Measurements from ENCODE around the gene ZNF799.
"Not testable (repeated sequence)": the region's sequence is repeated elsewhere in the genome, so short reads cannot be mapped to it uniquely, and the experiment has no call there.

ZNF799 gene

GRCh38 chr19:12365236-12366162 lies 35.6 kb downstream of the ZNF799 start, which contains the start of gene ZNF442:
TSS of gene ZNF442 (minus strand) at chr19:12365683. CDS start at chr19:12363631, 2,052 bp downstream.
- H3K4me3 ChIP-seq (replicated peaks; ENCODE audit: low read depth, low read length) = peak within 1 kb of the TSS; percentile 46
- peak; percentile 25 for TF ChIP-seq CTCF (IDR thresholded peaks at IDR 0.05; ENCODE audit: low read depth, low read length, missing control alignments)
- peak; percentile 29 for DNase-seq (ENCODE audit: extremely low read depth, low read depth)

GRCh38 chr19:12364391-12365235 lies 36.5 kb downstream of the ZNF799 start:
- peak overlapping the region; percentile 46 for H3K4me3 ChIP-seq (replicated peaks; ENCODE audit: low read depth, low read length)
- no peak for DNase-seq (ENCODE audit: extremely low read depth, low read depth)
- TF ChIP-seq CTCF (IDR thresholded peaks at IDR 0.05; ENCODE audit: low read depth, low read length, missing control alignments) = no peak

- not testable (repeated sequence) for DNase-seq (ENCODE audit: extremely low read depth, low read depth); H3K4me3 ChIP-seq (replicated peaks; ENCODE audit: low read depth, low read length)
These were observed 38.8 kb downstream of the ZNF799 start for GRCh38 chr19:12362236-12362635.

GRCh38 chr19:12353375-12353774 lies 47.7 kb downstream of the ZNF799 start:
- no peak for TF ChIP-seq CTCF (IDR thresholded peaks at IDR 0.05; ENCODE audit: low read depth, low read length, missing control alignments)
- no peak for DNase-seq (ENCODE audit: extremely low read depth, low read depth)
- H3K4me3 ChIP-seq (replicated peaks; ENCODE audit: low read depth, low read length) = no peak overlapping the region

GRCh38 chr19:12350890-12351197 lies 50.2 kb downstream of the ZNF799 start:
- TF ChIP-seq CTCF (IDR thresholded peaks at IDR 0.05; ENCODE audit: low read depth, low read length, missing control alignments) = no peak
- no peak for DNase-seq (ENCODE audit: extremely low read depth, low read depth)
- H3K4me3 ChIP-seq (replicated peaks; ENCODE audit: low read depth, low read length) = no peak overlapping the region

GRCh38 chr19:12350185-12350889 lies 50.7 kb downstream of the ZNF799 start:
- TF ChIP-seq CTCF (IDR thresholded peaks at IDR 0.05; ENCODE audit: low read depth, low read length, missing control alignments) = no peak
- DNase-seq (ENCODE audit: extremely low read depth, low read depth) = no peak
- H3K4me3 ChIP-seq (replicated peaks; ENCODE audit: low read depth, low read length) = no peak overlapping the region

Data from HFF-Myc (cell line).